GM23338 (cell line): ENCODE measurements around the gene TRAPPC12. TPM values are rescaled to one million over a fixed set of nuclear protein-coding genes. Genes with fewer than 3 reads are reported as not detected.

Experiments
- ATAC-seq: fragments of 200-7000 bp; cut with Tn5 transposase; 3 replicates; pipeline ENCODE4 v1.9.1; 2020
- DNase-seq: peaks from one replicate; pipeline ENCODE4 v3.0.0-alpha.2; 2015; ENCODE audit warnings: low spot score
- H2AFZ ChIP-seq: fragments of 200-600 bp; sonication (generic); 2 replicates; pipeline ENCODE4 v1.8.0; 2016; ENCODE audit warnings: antibody characterized with exemption, mild to moderate bottlenecking, moderate library complexity
- H3F3A ChIP-seq: fragments of 200-600 bp; sonication (generic); replicated peaks from 2 replicates; pipeline ENCODE4 v1.8.0; 2017; ENCODE audit warnings: antibody characterized with exemption, mixed run types, low read depth
- H3K27ac ChIP-seq: fragments of 200-600 bp; sonication (generic); 2 replicates; pipeline ENCODE4 v1.6.1; 2016; ENCODE audit warnings: low read depth
- H3K27me3 ChIP-seq: fragments of 200-600 bp; sonication (generic); 2 replicates; pipeline ENCODE4 v1.8.0; 2016; ENCODE audit warnings: mild to moderate bottlenecking, mixed run types, moderate library complexity; ENCODE audit not compliant: insufficient read depth
- H3K36me3 ChIP-seq: fragments of 200-600 bp; sonication (generic); 2 replicates; pipeline ENCODE4 v1.8.0; 2016; ENCODE audit warnings: mild to moderate bottlenecking; ENCODE audit not compliant: insufficient read depth
- H3K4me1 ChIP-seq: fragments of 200-600 bp; sonication (generic); 2 replicates; pipeline ENCODE4 v1.8.0; 2016; ENCODE audit warnings: mild to moderate bottlenecking, moderate library complexity; ENCODE audit not compliant: insufficient read depth
- H3K4me2 ChIP-seq: fragments of 200-600 bp; sonication (generic); 2 replicates; pipeline ENCODE4 v1.7.1; 2017; ENCODE audit warnings: mixed run types
- H3K4me3 ChIP-seq: fragments of 200-600 bp; sonication (generic); 2 replicates; pipeline ENCODE4 v1.6.1; 2016; ENCODE audit warnings: mixed run types
- H3K79me2 ChIP-seq: fragments of 200-600 bp; sonication (generic); replicated peaks from 2 replicates; pipeline ENCODE4 v1.8.0; 2017; ENCODE audit warnings: mild to moderate bottlenecking; ENCODE audit not compliant: insufficient read depth
- H3K9me2 ChIP-seq: fragments of 200-600 bp; sonication (generic); 2 replicates; pipeline ENCODE4 v1.8.0; 2017; ENCODE audit not compliant: insufficient read depth
- H4K20me1 ChIP-seq: fragments of 200-600 bp; sonication (generic); replicated peaks from 2 replicates; pipeline ENCODE4 v1.8.0; 2017; ENCODE audit warnings: mild to moderate bottlenecking; ENCODE audit not compliant: insufficient read depth
- H3K27ac Mint-ChIP-seq: 2 replicates; pipeline ENCODE4 v1.8.0; 2020; ENCODE audit warnings: inconsistent platforms, mild to moderate bottlenecking, moderate library complexity, mixed read lengths
- H3K27me3 Mint-ChIP-seq: 3 replicates; pipeline ENCODE4 v1.8.0; 2022; ENCODE audit warnings: low read depth, mild to moderate bottlenecking, moderate library complexity, mixed read lengths, inconsistent platforms; ENCODE audit not compliant: insufficient read depth, poor library complexity
- H3K36me3 Mint-ChIP-seq: 3 replicates; pipeline ENCODE4 v1.8.0; 2021; ENCODE audit warnings: low read depth, mild to moderate bottlenecking, inconsistent platforms, moderate library complexity, mixed read lengths
- H3K4me1 Mint-ChIP-seq: 3 replicates; pipeline ENCODE4 v1.8.0; 2020; ENCODE audit warnings: mild to moderate bottlenecking, inconsistent platforms, mixed read lengths
- H3K4me3 Mint-ChIP-seq: 3 replicates; pipeline ENCODE4 v1.8.0; 2021; ENCODE audit warnings: moderate library complexity, mild to moderate bottlenecking, inconsistent platforms, mixed read lengths
- H3K9me3 Mint-ChIP-seq: 3 replicates; pipeline ENCODE4 v1.8.0; 2020; ENCODE audit warnings: moderate library complexity, mild to moderate bottlenecking, inconsistent platforms, mixed read lengths
- CREB1 ChIP-seq: fragments of 250-450 bp; sonication (Bioruptor Pico); IDR thresholded peaks from 2 replicates; pipeline ENCODE4 v1.5.0; 2020; ENCODE audit warnings: low read depth, mild to moderate bottlenecking, moderate library complexity
- CTCF ChIP-seq, 2 experiments: fragments of 200-600 bp in 1 of 2; sonication (generic) in 1 of 2; conservative IDR thresholded peaks; 2 replicates each; pipeline versions ENCODE4 v1.5.1 to v1.6.1; 2016 to 2017; ENCODE audit warnings: antibody characterized with exemption in 2 of 2, low read depth in 2 of 2, mild to moderate bottlenecking in 2 of 2, moderate library complexity in 1 of 2
- ETS1 ChIP-seq: IDR thresholded peaks from 2 replicates; pipeline ENCODE4 v1.6.1; 2016; ENCODE audit warnings: antibody characterized with exemption
- EZH2 ChIP-seq: fragments of 200-600 bp; sonication (generic); IDR thresholded peaks from one replicate; pipeline ENCODE4 v1.8.0; 2017; ENCODE audit warnings: antibody characterized with exemption, mild to moderate bottlenecking, low read depth; ENCODE audit not compliant: unreplicated experiment
- EZH2phosphoT487 ChIP-seq: fragments of 200-600 bp; sonication (generic); IDR thresholded peaks from one replicate; pipeline ENCODE4 v1.8.1; 2018; ENCODE audit warnings: antibody characterized with exemption; ENCODE audit not compliant: unreplicated experiment
- JUNB ChIP-seq: IDR thresholded peaks from one replicate; pipeline ENCODE4 v1.6.1; 2016; ENCODE audit warnings: antibody characterized with exemption; ENCODE audit not compliant: unreplicated experiment
- NANOG ChIP-seq: IDR thresholded peaks from 2 replicates; pipeline ENCODE4 v1.6.1; 2016; ENCODE audit warnings: antibody characterized with exemption, borderline replicate concordance
- POLR2AphosphoS5 ChIP-seq: IDR thresholded peaks from 2 replicates; pipeline ENCODE4 v1.6.1; 2016; ENCODE audit warnings: antibody characterized with exemption, low read depth
- REST ChIP-seq: IDR thresholded peaks from one replicate; pipeline ENCODE4 v1.6.1; 2018; ENCODE audit warnings: antibody characterized with exemption; ENCODE audit not compliant: unreplicated experiment
- STAT1 ChIP-seq: IDR thresholded peaks from one replicate; pipeline ENCODE4 v1.6.1; 2016; ENCODE audit warnings: antibody characterized with exemption; ENCODE audit not compliant: unreplicated experiment
- ZNF114 ChIP-seq: fragments of 250-450 bp; sonication (Bioruptor Pico); IDR thresholded peaks from 2 replicates; pipeline ENCODE4 v1.5.0; 2020; ENCODE audit warnings: mild to moderate bottlenecking, moderate library complexity
- ZNF331 ChIP-seq: fragments of 250-450 bp; sonication (Bioruptor Pico); IDR thresholded peaks from 2 replicates; pipeline ENCODE4 v1.5.0; 2020; ENCODE audit warnings: low read depth, mild to moderate bottlenecking, moderate library complexity
- ZNF462 ChIP-seq: fragments of 250-450 bp; sonication (Bioruptor Pico); IDR thresholded peaks from 2 replicates; pipeline ENCODE4 v1.5.0; 2020; ENCODE audit warnings: mild to moderate bottlenecking, moderate library complexity
- polyA plus RNA-seq: library from polyadenylated mRNA; unstranded; fragments of >200 nt; fragmentation: Nextera tagmentation; extraction: Ambion mirVana; gene quantifications from 2 replicates; pipeline ENCODE4 v1.2.1, GENCODE V29; 2016
- total RNA-seq: library from RNA; depleted of rRNA; stranded (reverse); fragments of >200 nt; shearing (Covaris generic); gene quantifications from 2 replicates; pipeline ENCODE4 v1.2.3, GENCODE V29; 2014

TRAPPC12 gene
- total and polyA plus RNA-seq, 2 experiments from 2014 or later, result 48.9 to 57.7 TPM

GRCh38 chr2:3334392-3335345 is 44.8 kb upstream of the TRAPPC12 start:
- H3K36me3 Mint-ChIP-seq, result peaks cover 58% of the 10 kb centered on the region
- H3K4me1 Mint-ChIP-seq, result no peaks in the 10 kb centered on the region; the same call in 2 of the 3 replicates
- H3K27me3 ChIP-seq, result no peaks in the 10 kb centered on the region
- H3K9me3 Mint-ChIP-seq, result peaks cover 5% of the 10 kb centered on the region; the same call in 2 of the 3 replicates
- H3F3A ChIP-seq, result no peaks in the 10 kb centered on the region
- H3K36me3 ChIP-seq, result no peaks in the 10 kb centered on the region
- DNase-seq, result no peak
- H3K4me2 ChIP-seq, result no peak overlapping the region
- no peak for ATAC-seq
- no peak overlapping the region for H3K4me3 Mint-ChIP-seq
- no peak overlapping the region for H3K27ac Mint-ChIP-seq
- no peaks in the 10 kb centered on the region for H4K20me1 ChIP-seq
- H3K27me3 Mint-ChIP-seq, result no peaks in the 10 kb centered on the region
- TF ChIP-seq CREB1 (no peak), ETS1 (no peak), REST (no peak), ZNF462 (CRISPR knock-in tag) (no peak), EZH2 (no peak), ZNF114 (CRISPR knock-in tag) (no peak), JUNB (no peak), NANOG (no peak), POLR2AphosphoS5 (no peak), EZH2phosphoT487 (no peak), CTCF (conservative IDR thresholded peaks at IDR 0.05; ENCODE audit: low read depth in 2 of 2) (no peak), STAT1 (no peak), ZNF331 (CRISPR knock-in tag) (no peak)
- H3K27ac ChIP-seq, result no peak overlapping the region
- H3K79me2 ChIP-seq, result no peaks in the 10 kb centered on the region
- no peak overlapping the region for H2AFZ ChIP-seq
- no peak overlapping the region for H3K4me3 ChIP-seq
- no peaks in the 10 kb centered on the region for H3K4me1 ChIP-seq
- no peaks in the 10 kb centered on the region for H3K9me2 ChIP-seq
